OCI-LY3 (cell line): ENCODE data around the gene FOXJ3.

Experiments
- H2AFZ ChIP-seq: fragments of 200-600, 300-600 bp; shearing (Covaris generic); 2 replicates; pipeline ENCODE4 v1.6.0; 2014; ENCODE audit warnings: antibody characterized with exemption, low read depth, low read length
- H3K27ac ChIP-seq: fragments of 200-600, 300-600 bp; sonication (generic); 2 replicates; pipeline ENCODE4 v1.5.1; 2014; ENCODE audit warnings: mild to moderate bottlenecking, low read length, moderate library complexity, mixed read lengths
- H3K27me3 ChIP-seq: fragments of 200-600, 300-600 bp; sonication (generic); 2 replicates; pipeline ENCODE4 v1.6.1; 2014; ENCODE audit warnings: low read depth, low read length, mixed read lengths
- H3K36me3 ChIP-seq: fragments of 200-600, 300-600 bp; sonication (generic); replicated peaks from 2 replicates; pipeline ENCODE3; 2014; ENCODE audit warnings: low read depth, low read length, mixed read lengths
- H3K4me1 ChIP-seq: fragments of 300-600, 200-600 bp; sonication (generic); 2 replicates; pipeline ENCODE4 v1.6.1; 2014; ENCODE audit warnings: low read length, mixed read lengths
- H3K4me2 ChIP-seq: fragments of 200-600, 300-600 bp; sonication (generic); 2 replicates; pipeline ENCODE4 v1.6.1; 2014; ENCODE audit warnings: low read length, mixed read lengths
- H3K4me3 ChIP-seq: fragments of 300-600, 200-600 bp; sonication (generic); 2 replicates; pipeline ENCODE4 v1.5.1; 2014; ENCODE audit warnings: antibody characterized with exemption, mild to moderate bottlenecking, low read length, moderate library complexity
- H3K79me2 ChIP-seq: fragments of 300-600, 200-600 bp; shearing (Covaris generic); 2 replicates; pipeline ENCODE4 v1.6.1; 2014; ENCODE audit warnings: mild to moderate bottlenecking, low read length, mixed read lengths
- H3K9ac ChIP-seq: fragments of 300-600, 200-600 bp; shearing (Covaris generic); 2 replicates; pipeline ENCODE4 v1.6.0; 2014; ENCODE audit warnings: mild to moderate bottlenecking, low read length, moderate library complexity
- H3K9me3 ChIP-seq: fragments of 200-600, 300-600 bp; shearing (Covaris generic); 2 replicates; pipeline ENCODE4 v1.6.1; 2014; ENCODE audit warnings: low read length, mixed read lengths; ENCODE audit not compliant: insufficient read depth
- H4K20me1 ChIP-seq: fragments of 200-600, 300-600 bp; sonication (generic); 2 replicates; pipeline ENCODE4 v1.6.1; 2016; ENCODE audit warnings: low read length, mixed read lengths; ENCODE audit not compliant: insufficient read depth
- EZH2phosphoT487 ChIP-seq: fragments of 200-600 bp; shearing (Covaris generic); IDR thresholded peaks from 2 replicates; pipeline ENCODE4 v1.6.1; 2018; ENCODE audit warnings: antibody characterized with exemption, mixed run types, low read depth
- TF ChIP-seq, protein P1 (sequence below): fragments of 200-600, 300-600 bp; sonication (generic); IDR thresholded peaks from 2 replicates; pipeline ENCODE4 v1.5.1; 2014; ENCODE audit warnings: antibody characterized with exemption, low read length, low read depth

Gene FOXJ3

GRCh38 chr1:42201986-42202385, 133.0 kb downstream of the FOXJ3 start:
- no peaks in the 10 kb centered on the region for H3K27me3 ChIP-seq
- H3K27ac ChIP-seq, result no peak overlapping the region
- H2AFZ ChIP-seq, result no peak overlapping the region
- no peak overlapping the region for H3K4me2 ChIP-seq
- no peaks in the 10 kb centered on the region for H3K4me1 ChIP-seq
- TF ChIP-seq, protein P1, sequence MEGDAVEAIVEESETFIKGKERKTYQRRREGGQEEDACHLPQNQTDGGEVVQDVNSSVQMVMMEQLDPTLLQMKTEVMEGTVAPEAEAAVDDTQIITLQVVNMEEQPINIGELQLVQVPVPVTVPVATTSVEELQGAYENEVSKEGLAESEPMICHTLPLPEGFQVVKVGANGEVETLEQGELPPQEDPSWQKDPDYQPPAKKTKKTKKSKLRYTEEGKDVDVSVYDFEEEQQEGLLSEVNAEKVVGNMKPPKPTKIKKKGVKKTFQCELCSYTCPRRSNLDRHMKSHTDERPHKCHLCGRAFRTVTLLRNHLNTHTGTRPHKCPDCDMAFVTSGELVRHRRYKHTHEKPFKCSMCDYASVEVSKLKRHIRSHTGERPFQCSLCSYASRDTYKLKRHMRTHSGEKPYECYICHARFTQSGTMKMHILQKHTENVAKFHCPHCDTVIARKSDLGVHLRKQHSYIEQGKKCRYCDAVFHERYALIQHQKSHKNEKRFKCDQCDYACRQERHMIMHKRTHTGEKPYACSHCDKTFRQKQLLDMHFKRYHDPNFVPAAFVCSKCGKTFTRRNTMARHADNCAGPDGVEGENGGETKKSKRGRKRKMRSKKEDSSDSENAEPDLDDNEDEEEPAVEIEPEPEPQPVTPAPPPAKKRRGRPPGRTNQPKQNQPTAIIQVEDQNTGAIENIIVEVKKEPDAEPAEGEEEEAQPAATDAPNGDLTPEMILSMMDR, result no peak
- TF ChIP-seq EZH2phosphoT487, result no peak
- H3K36me3 ChIP-seq, result peaks cover 32% of the 10 kb centered on the region
- no peaks in the 10 kb centered on the region for H4K20me1 ChIP-seq
- H3K9ac ChIP-seq, result no peak overlapping the region
- H3K79me2 ChIP-seq, result no peaks in the 10 kb centered on the region
- no peak overlapping the region for H3K4me3 ChIP-seq
- H3K9me3 ChIP-seq, result 0 out of 2 replicates have a peak, but pooled peaks cover 5% of the 10 kb centered on the region

DNA sequence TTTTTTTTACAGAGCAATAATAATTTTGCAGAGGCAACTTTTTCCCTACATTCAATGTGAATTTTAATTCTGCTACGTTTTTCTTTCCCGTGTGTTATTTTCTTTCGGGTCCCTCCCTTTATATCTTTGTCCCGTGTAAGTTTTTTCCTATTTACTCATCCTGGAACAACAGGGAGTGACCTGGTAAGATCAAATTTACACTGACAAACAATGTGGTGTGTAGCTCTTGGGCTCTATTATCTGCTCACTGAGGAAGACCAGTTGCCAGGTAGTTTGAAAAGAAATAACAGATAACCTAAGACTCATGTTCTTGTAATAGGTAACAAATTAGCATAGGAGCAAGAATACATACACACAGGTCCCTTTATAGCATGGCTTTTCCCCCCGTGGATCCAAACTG, 136.8 kb downstream of the FOXJ3 start:
- Histone ChIP-seq H3K27ac (no peak overlapping the region), H3K9me3 (0 out of 2 replicates have a peak, but pooled peaks cover 5% of the 10 kb centered on the region), H3K4me2 (no peak overlapping the region), H4K20me1 (no peaks in the 10 kb centered on the region), H3K9ac (no peak overlapping the region), H3K36me3 (peaks cover 21% of the 10 kb centered on the region), H3K4me3 (no peak overlapping the region), H3K79me2 (no peaks in the 10 kb centered on the region), H2AFZ (no peak overlapping the region), H3K4me1 (no peaks in the 10 kb centered on the region), H3K27me3 (no peaks in the 10 kb centered on the region)
- TF ChIP-seq EZH2phosphoT487, result no peak
- TF ChIP-seq, protein P1, result no peak

DNA sequence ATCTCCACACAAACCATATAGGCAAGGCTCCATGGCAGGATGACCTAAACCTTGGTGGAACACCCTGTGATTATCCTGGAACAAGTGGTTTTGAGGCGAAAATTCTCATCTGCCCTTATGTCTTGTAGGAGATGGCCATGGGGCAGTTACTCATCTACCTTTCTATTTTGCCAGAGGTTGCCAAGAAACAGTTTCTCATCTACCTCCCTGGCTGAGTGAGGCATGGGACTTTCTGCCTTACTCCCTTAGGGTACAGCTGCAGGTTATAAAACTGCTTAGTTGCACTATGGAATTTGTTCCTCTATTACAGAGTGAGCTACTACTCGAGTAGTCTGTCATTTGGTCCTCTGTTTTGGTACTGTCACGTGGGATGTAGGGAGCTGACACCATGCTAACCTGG, 139.2 kb downstream of the FOXJ3 start:
- no peaks in the 10 kb centered on the region for H3K9me3 ChIP-seq
- no peak overlapping the region for H3K4me2 ChIP-seq
- H3K4me1 ChIP-seq, result peaks cover 6% of the 10 kb centered on the region; the same call in 1 of the 2 replicates
- no peak overlapping the region for H3K27ac ChIP-seq
- TF ChIP-seq, protein P1, result no peak
- TF ChIP-seq EZH2phosphoT487, result no peak
- no peak overlapping the region for H2AFZ ChIP-seq
- no peak overlapping the region for H3K4me3 ChIP-seq
- no peak overlapping the region for H3K9ac ChIP-seq
- no peaks in the 10 kb centered on the region for H3K27me3 ChIP-seq
- no peaks in the 10 kb centered on the region for H3K79me2 ChIP-seq
- H3K36me3 ChIP-seq, result peaks cover 8% of the 10 kb centered on the region
- H4K20me1 ChIP-seq, result no peaks in the 10 kb centered on the region

- Histone ChIP-seq H3K4me3 (no peak overlapping the region), H3K4me1 (peaks cover 6% of the 10 kb centered on the region; the same call in 1 of the 2 replicates), H3K4me2 (no peak overlapping the region), H3K79me2 (no peaks in the 10 kb centered on the region), H2AFZ (no peak overlapping the region), H3K27me3 (no peaks in the 10 kb centered on the region), H3K27ac (no peak overlapping the region), H3K9me3 (no peaks in the 10 kb centered on the region), H3K36me3 (peaks cover 19% of the 10 kb centered on the region), H4K20me1 (no peaks in the 10 kb centered on the region), H3K9ac (no peak overlapping the region)
- TF ChIP-seq, protein P1, result no peak
- TF ChIP-seq EZH2phosphoT487, result no peak
Measured at GRCh38 chr1:42192106-42192505, 142.9 kb downstream of the FOXJ3 start.
